GM23338 (cell line): ENCODE measurements around the gene SFT2D2. TPM values are rescaled to one million over a fixed set of nuclear protein-coding genes. Genes with fewer than 3 reads are reported as not detected.

Experiments used
- ATAC-seq: fragments of 200-7000 bp; cut with Tn5 transposase; 3 replicates; pipeline ENCODE4 v1.9.1; 2020
- DNase-seq: peaks from one replicate; pipeline ENCODE4 v3.0.0-alpha.2; 2015; ENCODE audit warnings: low spot score
- H2AFZ ChIP-seq: fragments of 200-600 bp; sonication (generic); 2 replicates; pipeline ENCODE4 v1.8.0; 2016; ENCODE audit warnings: antibody characterized with exemption, mild to moderate bottlenecking, moderate library complexity
- H3F3A ChIP-seq: fragments of 200-600 bp; sonication (generic); replicated peaks from 2 replicates; pipeline ENCODE4 v1.8.0; 2017; ENCODE audit warnings: antibody characterized with exemption, mixed run types, low read depth
- H3K27ac ChIP-seq: fragments of 200-600 bp; sonication (generic); 2 replicates; pipeline ENCODE4 v1.6.1; 2016; ENCODE audit warnings: low read depth
- H3K27me3 ChIP-seq: fragments of 200-600 bp; sonication (generic); 2 replicates; pipeline ENCODE4 v1.8.0; 2016; ENCODE audit warnings: mild to moderate bottlenecking, mixed run types, moderate library complexity; ENCODE audit not compliant: insufficient read depth
- H3K36me3 ChIP-seq: fragments of 200-600 bp; sonication (generic); 2 replicates; pipeline ENCODE4 v1.8.0; 2016; ENCODE audit warnings: mild to moderate bottlenecking; ENCODE audit not compliant: insufficient read depth
- H3K4me1 ChIP-seq: fragments of 200-600 bp; sonication (generic); 2 replicates; pipeline ENCODE4 v1.8.0; 2016; ENCODE audit warnings: mild to moderate bottlenecking, moderate library complexity; ENCODE audit not compliant: insufficient read depth
- H3K4me2 ChIP-seq: fragments of 200-600 bp; sonication (generic); 2 replicates; pipeline ENCODE4 v1.7.1; 2017; ENCODE audit warnings: mixed run types
- H3K4me3 ChIP-seq: fragments of 200-600 bp; sonication (generic); 2 replicates; pipeline ENCODE4 v1.6.1; 2016; ENCODE audit warnings: mixed run types
- H3K79me2 ChIP-seq: fragments of 200-600 bp; sonication (generic); replicated peaks from 2 replicates; pipeline ENCODE4 v1.8.0; 2017; ENCODE audit warnings: mild to moderate bottlenecking; ENCODE audit not compliant: insufficient read depth
- H3K9me2 ChIP-seq: fragments of 200-600 bp; sonication (generic); 2 replicates; pipeline ENCODE4 v1.8.0; 2017; ENCODE audit not compliant: insufficient read depth
- H4K20me1 ChIP-seq: fragments of 200-600 bp; sonication (generic); replicated peaks from 2 replicates; pipeline ENCODE4 v1.8.0; 2017; ENCODE audit warnings: mild to moderate bottlenecking; ENCODE audit not compliant: insufficient read depth
- H3K27ac Mint-ChIP-seq: 2 replicates; pipeline ENCODE4 v1.8.0; 2020; ENCODE audit warnings: inconsistent platforms, mild to moderate bottlenecking, moderate library complexity, mixed read lengths
- H3K27me3 Mint-ChIP-seq: 3 replicates; pipeline ENCODE4 v1.8.0; 2022; ENCODE audit warnings: low read depth, mild to moderate bottlenecking, moderate library complexity, mixed read lengths, inconsistent platforms; ENCODE audit not compliant: insufficient read depth, poor library complexity
- H3K36me3 Mint-ChIP-seq: 3 replicates; pipeline ENCODE4 v1.8.0; 2021; ENCODE audit warnings: low read depth, mild to moderate bottlenecking, inconsistent platforms, moderate library complexity, mixed read lengths
- H3K4me1 Mint-ChIP-seq: 3 replicates; pipeline ENCODE4 v1.8.0; 2020; ENCODE audit warnings: mild to moderate bottlenecking, inconsistent platforms, mixed read lengths
- H3K4me3 Mint-ChIP-seq: 3 replicates; pipeline ENCODE4 v1.8.0; 2021; ENCODE audit warnings: moderate library complexity, mild to moderate bottlenecking, inconsistent platforms, mixed read lengths
- H3K9me3 Mint-ChIP-seq: 3 replicates; pipeline ENCODE4 v1.8.0; 2020; ENCODE audit warnings: moderate library complexity, mild to moderate bottlenecking, inconsistent platforms, mixed read lengths
- CREB1 ChIP-seq: fragments of 250-450 bp; sonication (Bioruptor Pico); IDR thresholded peaks from 2 replicates; pipeline ENCODE4 v1.5.0; 2020; ENCODE audit warnings: low read depth, mild to moderate bottlenecking, moderate library complexity
- CTCF ChIP-seq, 2 experiments: fragments of 200-600 bp in 1 of 2; sonication (generic) in 1 of 2; conservative IDR thresholded peaks; 2 replicates each; pipeline versions ENCODE4 v1.5.1 to v1.6.1; 2016 to 2017; ENCODE audit warnings: antibody characterized with exemption in 2 of 2, low read depth in 2 of 2, mild to moderate bottlenecking in 2 of 2, moderate library complexity in 1 of 2
- ETS1 ChIP-seq: IDR thresholded peaks from 2 replicates; pipeline ENCODE4 v1.6.1; 2016; ENCODE audit warnings: antibody characterized with exemption
- EZH2 ChIP-seq: fragments of 200-600 bp; sonication (generic); IDR thresholded peaks from one replicate; pipeline ENCODE4 v1.8.0; 2017; ENCODE audit warnings: antibody characterized with exemption, mild to moderate bottlenecking, low read depth; ENCODE audit not compliant: unreplicated experiment
- EZH2phosphoT487 ChIP-seq: fragments of 200-600 bp; sonication (generic); IDR thresholded peaks from one replicate; pipeline ENCODE4 v1.8.1; 2018; ENCODE audit warnings: antibody characterized with exemption; ENCODE audit not compliant: unreplicated experiment
- JUNB ChIP-seq: IDR thresholded peaks from one replicate; pipeline ENCODE4 v1.6.1; 2016; ENCODE audit warnings: antibody characterized with exemption; ENCODE audit not compliant: unreplicated experiment
- NANOG ChIP-seq: IDR thresholded peaks from 2 replicates; pipeline ENCODE4 v1.6.1; 2016; ENCODE audit warnings: antibody characterized with exemption, borderline replicate concordance
- POLR2AphosphoS5 ChIP-seq: IDR thresholded peaks from 2 replicates; pipeline ENCODE4 v1.6.1; 2016; ENCODE audit warnings: antibody characterized with exemption, low read depth
- REST ChIP-seq: IDR thresholded peaks from one replicate; pipeline ENCODE4 v1.6.1; 2018; ENCODE audit warnings: antibody characterized with exemption; ENCODE audit not compliant: unreplicated experiment
- STAT1 ChIP-seq: IDR thresholded peaks from one replicate; pipeline ENCODE4 v1.6.1; 2016; ENCODE audit warnings: antibody characterized with exemption; ENCODE audit not compliant: unreplicated experiment
- ZNF114 ChIP-seq: fragments of 250-450 bp; sonication (Bioruptor Pico); IDR thresholded peaks from 2 replicates; pipeline ENCODE4 v1.5.0; 2020; ENCODE audit warnings: mild to moderate bottlenecking, moderate library complexity
- ZNF331 ChIP-seq: fragments of 250-450 bp; sonication (Bioruptor Pico); IDR thresholded peaks from 2 replicates; pipeline ENCODE4 v1.5.0; 2020; ENCODE audit warnings: low read depth, mild to moderate bottlenecking, moderate library complexity
- polyA plus RNA-seq: library from polyadenylated mRNA; unstranded; fragments of >200 nt; fragmentation: Nextera tagmentation; extraction: Ambion mirVana; gene quantifications from 2 replicates; pipeline ENCODE4 v1.2.1, GENCODE V29; 2016
- total RNA-seq: library from RNA; depleted of rRNA; stranded (reverse); fragments of >200 nt; shearing (Covaris generic); gene quantifications from 2 replicates; pipeline ENCODE4 v1.2.3, GENCODE V29; 2014
- TF ChIP-seq, protein P1 (sequence below): fragments of 250-450 bp; sonication (Bioruptor Pico); IDR thresholded peaks from 2 replicates; pipeline ENCODE4 v1.5.0; 2020; ENCODE audit warnings: mild to moderate bottlenecking, moderate library complexity

Gene SFT2D2
- total and polyA plus RNA-seq, 2 experiments from 2014 or later: 7.6 to 27.2 TPM

DNA sequence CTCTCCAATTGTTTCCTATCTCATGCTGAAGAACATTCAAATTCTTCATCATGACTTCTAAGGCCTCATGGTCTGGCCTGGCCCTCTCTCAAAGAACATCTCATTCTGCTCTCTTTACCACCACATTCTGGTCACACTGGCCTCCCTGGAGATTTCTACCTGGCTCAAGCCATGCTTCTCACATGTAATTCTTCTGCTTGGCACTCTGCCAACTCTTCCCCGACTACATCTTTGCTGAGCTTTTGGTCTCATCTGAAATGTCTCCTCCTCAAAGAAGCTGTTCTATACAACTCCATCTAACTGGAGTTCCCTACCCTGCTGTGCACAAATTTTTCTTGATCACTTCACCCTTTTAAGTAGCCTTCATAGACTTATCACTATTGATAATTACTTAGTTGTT lies 53.4 kb downstream of the SFT2D2 start:
- ATAC-seq (no peak), DNase-seq (no peak)
- H3K27ac Mint-ChIP-seq: no peak overlapping the region
- Histone ChIP-seq H3F3A (no peaks in the 10 kb centered on the region), H3K4me3 (no peak overlapping the region), H3K27me3 (no peaks in the 10 kb centered on the region), H3K9me2 (no peaks in the 10 kb centered on the region), H3K4me1 (peaks cover 9% of the 10 kb centered on the region), H2AFZ (no peak overlapping the region), H3K27ac (no peak overlapping the region), H3K79me2 (no peaks in the 10 kb centered on the region), H4K20me1 (no peaks in the 10 kb centered on the region), H3K36me3 (no peaks in the 10 kb centered on the region), H3K4me2 (no peak overlapping the region)
- H3K27me3 Mint-ChIP-seq: peaks cover 3% of the 10 kb centered on the region
- H3K4me1 Mint-ChIP-seq: peaks cover 8% of the 10 kb centered on the region
- H3K4me3 Mint-ChIP-seq: no peak overlapping the region
- TF ChIP-seq ETS1 (no peak), CREB1 (CRISPR knock-in tag) (no peak), JUNB (no peak), CTCF (conservative IDR thresholded peaks at IDR 0.05; ENCODE audit: low read depth in 2 of 2) (no peak), NANOG (no peak), STAT1 (no peak), EZH2 (no peak), ZNF114 (CRISPR knock-in tag) (no peak), EZH2phosphoT487 (no peak), ZNF331 (no peak), REST (no peak), POLR2AphosphoS5 (no peak)
- TF ChIP-seq, protein P1, sequence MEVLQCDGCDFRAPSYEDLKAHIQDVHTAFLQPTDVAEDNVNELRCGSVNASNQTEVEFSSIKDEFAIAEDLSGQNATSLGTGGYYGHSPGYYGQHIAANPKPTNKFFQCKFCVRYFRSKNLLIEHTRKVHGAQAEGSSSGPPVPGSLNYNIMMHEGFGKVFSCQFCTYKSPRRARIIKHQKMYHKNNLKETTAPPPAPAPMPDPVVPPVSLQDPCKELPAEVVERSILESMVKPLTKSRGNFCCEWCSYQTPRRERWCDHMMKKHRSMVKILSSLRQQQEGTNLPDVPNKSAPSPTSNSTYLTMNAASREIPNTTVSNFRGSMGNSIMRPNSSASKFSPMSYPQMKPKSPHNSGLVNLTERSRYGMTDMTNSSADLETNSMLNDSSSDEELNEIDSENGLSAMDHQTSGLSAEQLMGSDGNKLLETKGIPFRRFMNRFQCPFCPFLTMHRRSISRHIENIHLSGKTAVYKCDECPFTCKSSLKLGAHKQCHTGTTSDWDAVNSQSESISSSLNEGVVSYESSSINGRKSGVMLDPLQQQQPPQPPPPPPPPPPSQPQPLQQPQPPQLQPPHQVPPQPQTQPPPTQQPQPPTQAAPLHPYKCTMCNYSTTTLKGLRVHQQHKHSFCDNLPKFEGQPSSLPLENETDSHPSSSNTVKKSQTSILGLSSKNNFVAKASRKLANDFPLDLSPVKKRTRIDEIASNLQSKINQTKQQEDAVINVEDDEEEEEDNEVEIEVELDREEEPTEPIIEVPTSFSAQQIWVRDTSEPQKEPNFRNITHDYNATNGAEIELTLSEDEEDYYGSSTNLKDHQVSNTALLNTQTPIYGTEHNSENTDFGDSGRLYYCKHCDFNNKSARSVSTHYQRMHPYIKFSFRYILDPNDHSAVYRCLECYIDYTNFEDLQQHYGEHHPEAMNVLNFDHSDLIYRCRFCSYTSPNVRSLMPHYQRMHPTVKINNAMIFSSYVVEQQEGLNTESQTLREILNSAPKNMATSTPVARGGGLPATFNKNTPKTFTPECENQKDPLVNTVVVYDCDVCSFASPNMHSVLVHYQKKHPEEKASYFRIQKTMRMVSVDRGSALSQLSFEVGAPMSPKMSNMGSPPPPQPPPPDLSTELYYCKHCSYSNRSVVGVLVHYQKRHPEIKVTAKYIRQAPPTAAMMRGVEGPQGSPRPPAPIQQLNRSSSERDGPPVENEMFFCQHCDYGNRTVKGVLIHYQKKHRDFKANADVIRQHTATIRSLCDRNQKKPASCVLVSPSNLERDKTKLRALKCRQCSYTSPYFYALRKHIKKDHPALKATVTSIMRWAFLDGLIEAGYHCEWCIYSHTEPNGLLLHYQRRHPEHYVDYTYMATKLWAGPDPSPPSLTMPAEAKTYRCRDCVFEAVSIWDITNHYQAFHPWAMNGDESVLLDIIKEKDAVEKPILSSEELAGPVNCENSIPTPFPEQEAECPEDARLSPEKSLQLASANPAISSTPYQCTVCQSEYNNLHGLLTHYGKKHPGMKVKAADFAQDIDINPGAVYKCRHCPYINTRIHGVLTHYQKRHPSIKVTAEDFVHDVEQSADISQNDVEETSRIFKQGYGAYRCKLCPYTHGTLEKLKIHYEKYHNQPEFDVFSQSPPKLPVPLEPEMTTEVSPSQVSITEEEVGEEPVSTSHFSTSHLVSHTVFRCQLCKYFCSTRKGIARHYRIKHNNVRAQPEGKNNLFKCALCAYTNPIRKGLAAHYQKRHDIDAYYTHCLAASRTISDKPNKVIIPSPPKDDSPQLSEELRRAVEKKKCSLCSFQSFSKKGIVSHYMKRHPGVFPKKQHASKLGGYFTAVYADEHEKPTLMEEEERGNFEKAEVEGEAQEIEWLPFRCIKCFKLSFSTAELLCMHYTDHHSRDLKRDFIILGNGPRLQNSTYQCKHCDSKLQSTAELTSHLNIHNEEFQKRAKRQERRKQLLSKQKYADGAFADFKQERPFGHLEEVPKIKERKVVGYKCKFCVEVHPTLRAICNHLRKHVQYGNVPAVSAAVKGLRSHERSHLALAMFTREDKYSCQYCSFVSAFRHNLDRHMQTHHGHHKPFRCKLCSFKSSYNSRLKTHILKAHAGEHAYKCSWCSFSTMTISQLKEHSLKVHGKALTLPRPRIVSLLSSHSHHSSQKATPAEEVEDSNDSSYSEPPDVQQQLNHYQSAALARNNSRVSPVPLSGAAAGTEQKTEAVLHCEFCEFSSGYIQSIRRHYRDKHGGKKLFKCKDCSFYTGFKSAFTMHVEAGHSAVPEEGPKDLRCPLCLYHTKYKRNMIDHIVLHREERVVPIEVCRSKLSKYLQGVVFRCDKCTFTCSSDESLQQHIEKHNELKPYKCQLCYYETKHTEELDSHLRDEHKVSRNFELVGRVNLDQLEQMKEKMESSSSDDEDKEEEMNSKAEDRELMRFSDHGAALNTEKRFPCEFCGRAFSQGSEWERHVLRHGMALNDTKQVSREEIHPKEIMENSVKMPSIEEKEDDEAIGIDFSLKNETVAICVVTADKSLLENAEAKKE (CRISPR knock-in tag): no peak
- H3K36me3 Mint-ChIP-seq: no peaks in the 10 kb centered on the region
- H3K9me3 Mint-ChIP-seq: no peaks in the 10 kb centered on the region
